Ascending aorta (tissue), 2 donors: ENCODE data around the gene STAC3. TPM values are rescaled to one million over a fixed set of nuclear protein-coding genes. Genes with fewer than 3 reads are reported as not detected.

Source experiments
- DNase-seq, 2 donors: peaks; one replicate each; pipeline ENCODE4 v3.0.0-alpha.2; 2019; ENCODE audit warnings: low spot score in 2 of 2
- H3K27ac ChIP-seq, 2 donors: fragments of 200-600 bp; sonication (generic); one replicate each; pipeline ENCODE4 v1.5.1; 2016 to 2017; ENCODE audit warnings: mild to moderate bottlenecking in 1 of 2
- H3K27me3 ChIP-seq: fragments of 200-600 bp; sonication (generic); one replicate; pipeline ENCODE4 v1.5.1; 2017
- H3K36me3 ChIP-seq, 2 donors: fragments of 200-600 bp; sonication (generic); one replicate each; pipeline ENCODE4 v1.5.1; 2016
- H3K4me1 ChIP-seq, 2 donors: fragments of 200-600 bp; sonication (generic); one replicate each; pipeline ENCODE4 v1.5.1; 2016 to 2017; ENCODE audit warnings: mild to moderate bottlenecking in 1 of 2
- H3K4me3 ChIP-seq, 2 donors: fragments of 200-600 bp; sonication (generic); one replicate each; pipeline ENCODE4 v1.5.1; 2016 to 2017; ENCODE audit warnings: mild to moderate bottlenecking in 1 of 2
- H3K9me3 ChIP-seq, 2 donors: fragments of 200-600 bp; sonication (generic); one replicate each; pipeline ENCODE4 v1.5.1; 2016
- CTCF ChIP-seq, 3 experiments: fragments of 200-600 bp in 2 of 3; fragments of 450-650 bp in 1 of 3; sonication (generic) in 2 of 3; IDR thresholded peaks; one replicate each; pipeline ENCODE4 v1.5.1; 2016 to 2019; ENCODE audit warnings: antibody characterized with exemption in 3 of 3, mild to moderate bottlenecking in 1 of 3, moderate library complexity in 1 of 3
- intact Hi-C: fragments of 100-400 bp; cut with DNase I; formaldehyde crosslinking; loops from one replicate; pipeline ENCODE4 v1.15.1; 2023
- total RNA-seq: library from RNA; depleted of rRNA; stranded (reverse); fragments of >200 nt; gene quantifications from one replicate; pipeline ENCODE4 v1.1.0, GENCODE V29; 2016

Gene STAC3
- total RNA-seq, 1 donor from 2014 or later = not detected

GRCh38 chr12:57270966-57271470, 20.0 kb upstream of the STAC3 start:
- H3K4me3 ChIP-seq = no peak overlapping the region
- H3K27me3 ChIP-seq = no peaks in the 10 kb centered on the region
- no peak for DNase-seq
- H3K27ac ChIP-seq = no peak overlapping the region
- no peaks in the 10 kb centered on the region for H3K4me1 ChIP-seq
- no peak for TF ChIP-seq CTCF (IDR thresholded peaks at IDR 0.05)
- no peaks in the 10 kb centered on the region for H3K9me3 ChIP-seq
- H3K36me3 ChIP-seq = peaks cover 29 to 58% of the 10 kb centered on the region in 2 donors
- intact Hi-C loops = no loop called here

- intact Hi-C loops = no loop called here
- H3K36me3 ChIP-seq = peaks cover 30 to 62% of the 10 kb centered on the region in 2 donors
Measured at GRCh38 chr12:57268264-57268663, 17.3 kb upstream of the STAC3 start.

DNA sequence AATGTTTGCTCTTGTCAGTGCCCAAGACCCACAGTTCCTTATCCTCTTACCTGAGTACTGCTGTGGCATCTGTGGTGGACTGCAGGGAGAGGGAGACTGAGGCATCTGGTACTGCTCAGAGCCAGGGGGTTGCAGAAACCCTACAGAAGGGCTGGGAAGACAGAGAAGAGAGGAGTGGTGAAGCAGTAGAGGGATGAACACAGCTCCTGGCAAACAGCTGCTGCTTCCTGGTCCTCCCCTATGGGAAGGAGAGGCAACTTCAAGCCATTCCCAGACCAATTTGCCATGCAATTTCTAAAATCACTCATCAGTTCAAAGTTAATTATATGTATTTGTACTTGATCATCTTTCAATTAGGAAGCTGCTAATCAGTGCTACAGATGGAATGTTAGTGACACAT, 15.7 kb upstream of the STAC3 start:
- no peaks in the 10 kb centered on the region for H3K4me1 ChIP-seq
- no peaks in the 10 kb centered on the region for H3K27me3 ChIP-seq
- no peak for TF ChIP-seq CTCF (IDR thresholded peaks at IDR 0.05)
- intact Hi-C loops = no loop called here
- no peaks in the 10 kb centered on the region for H3K9me3 ChIP-seq
- peaks cover 36 to 62% of the 10 kb centered on the region in 2 donors for H3K36me3 ChIP-seq
- no peak overlapping the region for H3K4me3 ChIP-seq
- DNase-seq = no peak
- no peak overlapping the region for H3K27ac ChIP-seq

More at GRCh38 chr12:57268264-57268663, 17.3 kb upstream of the STAC3 start:
- no peak for DNase-seq
- H3K27me3 ChIP-seq = no peaks in the 10 kb centered on the region
- H3K9me3 ChIP-seq = no peaks in the 10 kb centered on the region
- TF ChIP-seq CTCF (IDR thresholded peaks at IDR 0.05) = no peak
- H3K4me3 ChIP-seq = no peak overlapping the region
- no peak overlapping the region for H3K27ac ChIP-seq
- H3K4me1 ChIP-seq = no peaks in the 10 kb centered on the region

DNA sequence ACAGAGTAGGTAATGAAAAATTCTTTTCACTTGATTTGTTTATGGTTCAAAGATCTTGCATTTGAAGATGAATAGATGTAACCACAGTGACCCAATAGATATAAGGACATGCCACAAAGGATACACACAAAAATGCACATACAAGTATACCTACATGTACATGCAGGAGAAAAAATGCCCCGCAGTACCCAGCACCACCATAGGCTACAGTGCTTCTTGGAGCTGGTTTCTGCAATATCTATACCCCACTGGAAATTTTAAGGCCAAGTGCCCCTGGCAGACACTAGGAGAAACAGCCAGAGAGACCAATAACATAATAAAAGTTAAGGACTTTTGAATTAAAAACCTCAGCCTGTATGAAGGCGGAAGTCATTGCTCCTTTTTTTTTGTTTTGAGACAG, 12.1 kb upstream of the STAC3 start:
- no peak for DNase-seq
- intact Hi-C loops = loop anchor here (1.0 kb wide), 1 partner anchor 189 kb away; no protein-coding TSS in a partner anchor

GRCh38 chr12:57262126-57262822, 11.3 kb upstream of the STAC3 start:
- intact Hi-C loops = no loop called here
- no peaks in the 10 kb centered on the region for H3K9me3 ChIP-seq
- H3K4me3 ChIP-seq = no peak overlapping the region
- no peaks in the 10 kb centered on the region for H3K27me3 ChIP-seq
- H3K4me1 ChIP-seq = no peaks in the 10 kb centered on the region
- TF ChIP-seq CTCF (IDR thresholded peaks at IDR 0.05) = no peak
- H3K36me3 ChIP-seq = peaks cover 34 to 66% of the 10 kb centered on the region in 2 donors
- no peak for DNase-seq
- H3K27ac ChIP-seq = no peak overlapping the region

More for the DNA sequence above, 12.1 kb upstream of the STAC3 start:
- H3K9me3 ChIP-seq = no peaks in the 10 kb centered on the region
- no peaks in the 10 kb centered on the region for H3K4me1 ChIP-seq
- TF ChIP-seq CTCF (IDR thresholded peaks at IDR 0.05) = no peak
- peaks cover 26 to 62% of the 10 kb centered on the region in 2 donors for H3K36me3 ChIP-seq
- no peak overlapping the region for H3K4me3 ChIP-seq
- no peaks in the 10 kb centered on the region for H3K27me3 ChIP-seq
- H3K27ac ChIP-seq = no peak overlapping the region
